ENCODE data around the gene MRPS23. TPM values are rescaled to one million over a fixed set of nuclear protein-coding genes. Genes with fewer than 3 reads are reported as not detected.
A peak's percentile ranks its signal among the peaks of the same experiment; 100 is the strongest.
"Not testable (repeated sequence)": the region's sequence is repeated elsewhere in the genome, so short reads cannot be mapped to it uniquely, and the experiment has no call there.

Gene MRPS23
- total and polyA plus RNA-seq, 2 donors (not counting 1 experiment from before 2014, with no cell fraction given), result 27.9 to 40.0 TPM

GRCh38 chr17:57852092-57852954 is 2.5 kb upstream of the MRPS23 start:
- no peak for TF ChIP-seq EZH2 (IDR thresholded peaks at IDR 0.05; ENCODE audit: low read length, missing control alignments)
- H3K9ac ChIP-seq (ENCODE audit: insufficient read depth, low read length), result no peak overlapping the region
- peaks cover 15% of the 10 kb centered on the region for H3K79me2 ChIP-seq (ENCODE audit: control insufficient read depth, insufficient read depth, low read length)
- H3K4me2 ChIP-seq (ENCODE audit: extremely low read depth, insufficient read depth, low read length), result no peak overlapping the region
- H3K27me3 ChIP-seq (ENCODE audit: control insufficient read depth, insufficient read depth, low read length), result no peaks in the 10 kb centered on the region
- no peaks in the 10 kb centered on the region for H3K36me3 ChIP-seq (ENCODE audit: control insufficient read depth, insufficient read depth, low read length)
- no peaks in the 10 kb centered on the region for H3K9me3 ChIP-seq (ENCODE audit: control insufficient read depth, insufficient read depth, low read depth, low read length)
- H3K4me3 ChIP-seq (replicated peaks in 1 of 4; ENCODE audit: control extremely low read depth in 1 of 4, insufficient read depth in 1 of 4, low read depth in 3 of 4, low read length in 4 of 4), result no peak overlapping the region
- peaks cover 16% of the 10 kb centered on the region for H3K4me1 ChIP-seq (ENCODE audit: control insufficient read depth, extremely low read depth, insufficient read depth, low read length)
- H2AFZ ChIP-seq (ENCODE audit: low read length), result no peak overlapping the region
- no peak overlapping the region for H3K27ac ChIP-seq (ENCODE audit: insufficient read depth, low read length)
- no peaks in the 10 kb centered on the region for H4K20me1 ChIP-seq (ENCODE audit: control insufficient read depth, extremely low read depth, insufficient read depth, low read length)
- no peak for DNase-seq (ENCODE audit: low read depth in 2 of 2)

- no peaks in the 10 kb centered on the region for H3K36me3 ChIP-seq (ENCODE audit: control insufficient read depth, insufficient read depth, low read length)
- H3K4me3 ChIP-seq (replicated peaks in 1 of 4; ENCODE audit: control extremely low read depth in 1 of 4, insufficient read depth in 1 of 4, low read depth in 3 of 4, low read length in 4 of 4), result peak overlapping the region; percentile 97 to 99 (median 98)
- H3K27me3 ChIP-seq (ENCODE audit: control insufficient read depth, insufficient read depth, low read length), result no peaks in the 10 kb centered on the region
- H3K9me3 ChIP-seq (ENCODE audit: control insufficient read depth, insufficient read depth, low read depth, low read length), result no peaks in the 10 kb centered on the region
- H3K4me1 ChIP-seq (ENCODE audit: control insufficient read depth, extremely low read depth, insufficient read depth, low read length), result peaks cover 16% of the 10 kb centered on the region
- H3K79me2 ChIP-seq (ENCODE audit: control insufficient read depth, insufficient read depth, low read length), result peaks cover 15% of the 10 kb centered on the region
- H3K9ac ChIP-seq (ENCODE audit: insufficient read depth, low read length), result peak overlapping the region; percentile 86
- TF ChIP-seq EZH2 (IDR thresholded peaks at IDR 0.05; ENCODE audit: low read length, missing control alignments) (no peak), CTCF (conservative IDR thresholded peaks at IDR 0.05 in 1 of 2, IDR thresholded peaks at IDR 0.05 in 1 of 2; ENCODE audit: low read depth in 1 of 2, low read length in 2 of 2) (no peak)
- peak overlapping the region; percentile 89 for H3K27ac ChIP-seq (ENCODE audit: insufficient read depth, low read length)
- H2AFZ ChIP-seq (ENCODE audit: low read length), result peak overlapping the region; percentile 95
- peak overlapping the region; percentile 100 for H3K4me2 ChIP-seq (ENCODE audit: extremely low read depth, insufficient read depth, low read length)
- no peak for DNase-seq (ENCODE audit: low read depth in 2 of 2)
- no peaks in the 10 kb centered on the region for H4K20me1 ChIP-seq (ENCODE audit: control insufficient read depth, extremely low read depth, insufficient read depth, low read length)
Observed at GRCh38 chr17:57849163-57849873, 526 bp downstream of the MRPS23 start.

GRCh38 chr17:57846056-57846945 is 3.5 kb downstream of the MRPS23 start:
- H3K4me3 ChIP-seq (replicated peaks in 1 of 4; ENCODE audit: control extremely low read depth in 1 of 4, insufficient read depth in 1 of 4, low read depth in 3 of 4, low read length in 4 of 4); H4K20me1 ChIP-seq (ENCODE audit: control insufficient read depth, extremely low read depth, insufficient read depth, low read length); H2AFZ ChIP-seq (ENCODE audit: low read length); DNase-seq (ENCODE audit: low read depth in 2 of 2); H3K9me3 ChIP-seq (ENCODE audit: control insufficient read depth, insufficient read depth, low read depth, low read length); H3K27ac ChIP-seq (ENCODE audit: insufficient read depth, low read length); H3K36me3 ChIP-seq (ENCODE audit: control insufficient read depth, insufficient read depth, low read length); H3K27me3 ChIP-seq (ENCODE audit: control insufficient read depth, insufficient read depth, low read length); H3K4me2 ChIP-seq (ENCODE audit: extremely low read depth, insufficient read depth, low read length); H3K9ac ChIP-seq (ENCODE audit: insufficient read depth, low read length): not testable (repeated sequence)
- Histone ChIP-seq H3K4me1 (ENCODE audit: control insufficient read depth, extremely low read depth, insufficient read depth, low read length) (peaks cover 11% of the 10 kb centered on the region), H3K79me2 (ENCODE audit: control insufficient read depth, insufficient read depth, low read length) (peaks cover 17% of the 10 kb centered on the region)

All from fibroblast of lung (primary cell).